Mesothelial cell of epicardium (in vitro differentiated cells): Measurements from ENCODE around the gene WRAP73. TPM values are rescaled to one million over a fixed set of nuclear protein-coding genes. Genes with fewer than 3 reads are reported as not detected.

ENCODE experiments used
- DNase-seq, 2 experiments: peaks; one replicate each; pipeline ENCODE4 v3.0.0; 2021; ENCODE audit warnings: low spot score in 2 of 2; ENCODE audit not compliant: unreplicated experiment in 2 of 2
- H3K27ac Mint-ChIP-seq: 2 replicates; pipeline ENCODE4 v1.8.0; 2021; ENCODE audit warnings: mixed read lengths
- H3K27me3 Mint-ChIP-seq: 2 replicates; pipeline ENCODE4 v1.8.0; 2021; ENCODE audit warnings: low read depth, mixed read lengths
- H3K36me3 Mint-ChIP-seq: 2 replicates; pipeline ENCODE4 v1.8.0; 2021; ENCODE audit warnings: mixed read lengths
- H3K4me1 Mint-ChIP-seq: 2 replicates; pipeline ENCODE4 v1.8.0; 2021; ENCODE audit warnings: mixed read lengths
- H3K4me3 Mint-ChIP-seq: 2 replicates; pipeline ENCODE4 v1.8.0; 2021; ENCODE audit warnings: mild to moderate bottlenecking, moderate library complexity, mixed read lengths
- H3K9me3 Mint-ChIP-seq: 2 replicates; pipeline ENCODE4 v1.8.0; 2021; ENCODE audit warnings: mixed read lengths
- CTCF ChIP-seq: fragments of 200-600 bp; sonication (generic); IDR thresholded peaks from one replicate; pipeline ENCODE4 v1.5.0; 2021; ENCODE audit warnings: antibody characterized with exemption; ENCODE audit not compliant: unreplicated experiment
- total RNA-seq: library from RNA; stranded (reverse); gene quantifications from 3 replicates; pipeline ENCODE4 v1.2.1, GENCODE V29; 2021

WRAP73 gene
- total RNA-seq, 1 donor from 2014 or later = 20.8 TPM

DNA sequence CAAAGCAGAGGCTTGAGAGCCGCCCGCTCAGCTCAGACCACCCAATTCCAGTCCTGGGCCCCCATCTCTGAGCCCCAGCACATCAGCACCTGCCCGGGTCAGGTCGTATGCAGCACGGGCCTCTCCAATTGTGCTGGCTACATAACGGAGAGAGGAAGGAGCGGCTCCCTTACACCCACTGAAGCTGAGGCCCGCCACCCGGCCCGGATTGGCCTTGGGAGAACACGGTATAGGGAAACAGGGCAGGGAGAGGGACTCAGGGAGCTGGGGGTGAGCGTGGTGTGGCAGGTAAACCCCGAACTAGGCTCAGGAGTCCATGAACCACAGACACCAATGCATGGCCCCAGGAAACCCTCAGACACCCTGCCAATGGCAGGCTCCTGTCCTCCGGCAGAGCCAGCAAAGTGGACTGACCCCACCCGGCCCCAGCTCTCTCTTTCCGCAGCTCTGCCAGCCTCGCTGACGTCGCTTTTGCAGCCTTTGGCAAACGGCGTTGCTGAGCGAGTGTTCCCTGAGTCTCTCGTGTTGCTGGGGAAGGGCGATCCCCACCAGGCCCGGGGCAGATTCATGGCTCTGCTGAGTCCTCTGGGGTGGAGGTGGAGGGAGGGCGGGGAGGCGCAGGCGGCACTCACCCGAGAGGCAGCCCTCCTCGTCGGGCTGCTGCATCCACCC lies 55.1 kb downstream of the WRAP73 start:
- TF ChIP-seq CTCF = no peak
- Mint-ChIP-seq H3K9me3 (no peaks in the 10 kb centered on the region), H3K4me3 (no peak overlapping the region), H3K36me3 (peaks cover 3% of the 10 kb centered on the region), H3K27me3 (no peaks in the 10 kb centered on the region), H3K27ac (no peak overlapping the region), H3K4me1 (peaks cover 20% of the 10 kb centered on the region)
- no peak for DNase-seq

- TF ChIP-seq CTCF = no peak
- peaks cover 3% of the 10 kb centered on the region for H3K36me3 Mint-ChIP-seq
- no peaks in the 10 kb centered on the region for H3K27me3 Mint-ChIP-seq
- no peak for DNase-seq
- H3K9me3 Mint-ChIP-seq = no peaks in the 10 kb centered on the region
- H3K4me3 Mint-ChIP-seq = no peak overlapping the region
- peaks cover 15% of the 10 kb centered on the region for H3K4me1 Mint-ChIP-seq
- H3K27ac Mint-ChIP-seq = no peak overlapping the region
These were observed 56.2 kb downstream of the WRAP73 start for GRCh38 chr1:3593745-3594144.

GRCh38 chr1:3593334-3593733 lies 56.6 kb downstream of the WRAP73 start:
- H3K27ac Mint-ChIP-seq = no peak overlapping the region
- no peaks in the 10 kb centered on the region for H3K27me3 Mint-ChIP-seq
- DNase-seq = no peak
- no peaks in the 10 kb centered on the region for H3K9me3 Mint-ChIP-seq
- no peak for TF ChIP-seq CTCF
- H3K36me3 Mint-ChIP-seq = peaks cover 3% of the 10 kb centered on the region
- H3K4me1 Mint-ChIP-seq = peaks cover 13% of the 10 kb centered on the region
- no peak overlapping the region for H3K4me3 Mint-ChIP-seq

DNA sequence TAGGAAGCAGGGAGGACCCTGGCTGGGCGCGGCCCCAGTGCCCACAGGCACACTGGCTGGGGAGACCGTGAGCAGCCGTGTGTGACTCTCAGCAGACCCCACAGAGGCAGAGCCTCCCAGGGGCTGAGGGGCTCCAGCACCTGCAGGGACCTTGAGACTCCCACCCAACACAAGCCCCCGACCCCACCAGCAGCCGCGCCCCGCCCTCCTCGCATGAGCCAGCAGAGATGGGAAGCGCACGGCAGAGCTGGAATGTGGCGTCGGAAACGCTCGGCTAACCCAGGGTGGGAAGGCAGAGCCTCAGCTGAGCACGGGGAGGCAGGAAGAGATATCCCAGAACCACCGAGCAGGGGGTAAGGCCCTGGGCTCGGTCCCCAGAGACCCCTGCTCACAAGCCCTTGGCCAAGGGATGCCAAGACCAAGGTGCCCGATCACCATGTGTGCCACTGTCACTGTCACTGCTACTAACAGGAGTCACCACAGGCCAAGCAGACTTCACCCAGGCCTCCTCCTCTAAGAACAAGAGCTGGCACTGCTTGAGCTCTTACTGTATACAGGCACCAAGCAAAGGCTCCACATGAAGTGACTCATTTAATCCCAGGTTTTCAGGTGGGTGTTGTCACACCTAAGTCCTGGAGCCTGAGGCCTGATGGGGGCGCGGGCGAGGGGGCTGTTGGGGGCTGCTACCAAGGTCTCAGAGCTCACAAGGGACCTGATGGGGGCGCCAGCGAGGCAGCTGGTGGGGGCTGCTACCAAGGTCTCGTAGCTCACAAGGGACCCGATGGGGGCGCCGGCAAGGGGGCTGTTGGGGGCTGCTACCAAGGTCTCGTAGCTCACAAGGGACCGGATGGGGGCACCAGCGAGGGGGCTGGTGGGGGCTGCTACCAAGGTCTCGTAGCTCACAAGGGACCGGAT lies 58.7 kb downstream of the WRAP73 start:
- H3K27me3 Mint-ChIP-seq = no peaks in the 10 kb centered on the region
- H3K9me3 Mint-ChIP-seq = no peaks in the 10 kb centered on the region
- H3K4me3 Mint-ChIP-seq = no peak overlapping the region
- no peak for TF ChIP-seq CTCF
- peaks cover 4% of the 10 kb centered on the region for H3K36me3 Mint-ChIP-seq
- H3K4me1 Mint-ChIP-seq = peaks cover 4% of the 10 kb centered on the region
- H3K27ac Mint-ChIP-seq = no peak overlapping the region
- DNase-seq = no peak

- Mint-ChIP-seq H3K9me3 (no peaks in the 10 kb centered on the region), H3K4me1 (peaks cover 4% of the 10 kb centered on the region), H3K27ac (peak overlapping the region; percentile 66), H3K36me3 (peaks cover 4% of the 10 kb centered on the region), H3K4me3 (no peak overlapping the region), H3K27me3 (no peaks in the 10 kb centered on the region)
- no peak for TF ChIP-seq CTCF
- DNase-seq = no peak
These were observed 59.7 kb downstream of the WRAP73 start for GRCh38 chr1:3590139-3590763.
